DOHH2 (cell line): Measurements from ENCODE around the gene SYN1.

Source experiments
- H3F3A ChIP-seq: fragments of 200-600 bp; sonication (generic), shearing (Covaris generic); 2 replicates; pipeline ENCODE4 v1.6.0; 2016; ENCODE audit warnings: antibody characterized with exemption, mild to moderate bottlenecking; ENCODE audit not compliant: control insufficient read depth, insufficient read depth
- H3K27ac ChIP-seq: fragments of 200-600 bp; sonication (generic); 2 replicates; pipeline ENCODE4 v1.5.1; 2014; ENCODE audit warnings: low read depth, mild to moderate bottlenecking, low read length, moderate library complexity
- H3K27me3 ChIP-seq: fragments of 200-600 bp; sonication (generic); 2 replicates; pipeline ENCODE4 v1.6.1; 2014; ENCODE audit warnings: mild to moderate bottlenecking, low read length, mixed read lengths; ENCODE audit not compliant: control insufficient read depth
- H3K36me3 ChIP-seq: fragments of 200-600 bp; sonication (generic); 2 replicates; pipeline ENCODE4 v1.6.1; 2014; ENCODE audit warnings: mild to moderate bottlenecking, low read length, moderate library complexity, mixed read lengths; ENCODE audit not compliant: control insufficient read depth
- H3K4me1 ChIP-seq: fragments of 200-600 bp; sonication (generic); 2 replicates; pipeline ENCODE4 v1.6.1; 2014; ENCODE audit warnings: mild to moderate bottlenecking, low read length, mixed read lengths; ENCODE audit not compliant: control insufficient read depth
- H3K4me2 ChIP-seq: fragments of 200-600 bp; sonication (generic); 2 replicates; pipeline ENCODE4 v1.6.0; 2014; ENCODE audit warnings: mild to moderate bottlenecking, low read length, moderate library complexity
- H3K4me3 ChIP-seq: fragments of 200-600 bp; sonication (generic); 2 replicates; pipeline ENCODE4 v1.5.1; 2014; ENCODE audit warnings: mild to moderate bottlenecking, low read length, mixed read lengths
- H3K79me2 ChIP-seq: fragments of 200-600 bp; sonication (generic); 2 replicates; pipeline ENCODE4 v1.6.1; 2014; ENCODE audit warnings: mild to moderate bottlenecking, low read length, mixed read lengths; ENCODE audit not compliant: control insufficient read depth
- H3K9me2 ChIP-seq: fragments of 200-600 bp; sonication (generic); replicated peaks from 2 replicates; pipeline ENCODE4 v1.6.1; 2014; ENCODE audit warnings: mild to moderate bottlenecking, low read length, mixed read lengths; ENCODE audit not compliant: control insufficient read depth
- H3K9me3 ChIP-seq: fragments of 200-600 bp; sonication (generic); 2 replicates; pipeline ENCODE4 v1.6.1; 2014; ENCODE audit warnings: antibody characterized with exemption, low read length, mixed read lengths; ENCODE audit not compliant: control insufficient read depth, insufficient read depth
- H4K20me1 ChIP-seq: fragments of 200-600 bp; sonication (generic); 2 replicates; pipeline ENCODE4 v1.6.0; 2014; ENCODE audit warnings: low read depth, mild to moderate bottlenecking, antibody characterized with exemption, low read length, moderate library complexity; ENCODE audit not compliant: control insufficient read depth, insufficient read depth
- CTCF ChIP-seq: fragments of 200-600 bp; sonication (generic); IDR thresholded peaks from one replicate; pipeline ENCODE4 v1.5.1; 2014; ENCODE audit warnings: antibody characterized with exemption, mild to moderate bottlenecking, low read depth, low read length; ENCODE audit not compliant: poor library complexity, severe bottlenecking
- EZH2phosphoT487 ChIP-seq: fragments of 200-600 bp; sonication (generic); IDR thresholded peaks from 2 replicates; pipeline ENCODE4 v1.6.1; 2017; ENCODE audit warnings: borderline replicate concordance, mild to moderate bottlenecking, antibody characterized with exemption, low read length, moderate library complexity, mixed read lengths

Gene SYN1

DNA sequence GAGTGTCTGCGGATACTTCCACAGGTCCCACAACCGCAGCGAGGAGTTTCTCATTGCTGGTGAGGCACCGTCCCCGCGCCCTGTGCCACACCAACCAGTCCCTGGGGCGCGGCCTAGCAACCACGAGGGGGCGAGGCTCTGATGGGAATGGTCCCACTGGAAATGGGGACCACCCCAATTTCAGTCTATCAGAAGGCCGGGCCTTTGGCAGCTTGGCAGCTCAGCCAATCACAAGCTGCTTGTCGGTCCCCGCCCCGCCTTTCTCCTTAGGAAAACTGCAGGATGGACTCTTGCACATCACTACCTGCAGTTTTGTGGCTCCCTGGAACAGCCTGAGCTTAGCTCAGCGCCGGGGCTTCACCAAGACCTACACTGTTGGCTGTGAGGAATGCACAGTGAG, 34.4 kb downstream of the SYN1 start:
- H3K27me3 ChIP-seq: peaks cover 4% of the 10 kb centered on the region; the same call in 1 of the 2 replicates
- no peak overlapping the region for H3K27ac ChIP-seq
- no peaks in the 10 kb centered on the region for H4K20me1 ChIP-seq
- no peaks in the 10 kb centered on the region for H3K9me2 ChIP-seq
- no peaks in the 10 kb centered on the region for H3F3A ChIP-seq
- H3K4me2 ChIP-seq: no peak overlapping the region
- no peaks in the 10 kb centered on the region for H3K9me3 ChIP-seq
- no peak overlapping the region for H3K4me3 ChIP-seq
- H3K79me2 ChIP-seq: no peaks in the 10 kb centered on the region
- H3K4me1 ChIP-seq: no peaks in the 10 kb centered on the region
- TF ChIP-seq EZH2phosphoT487 (no peak), CTCF (no peak)
- H3K36me3 ChIP-seq: no peaks in the 10 kb centered on the region

DNA sequence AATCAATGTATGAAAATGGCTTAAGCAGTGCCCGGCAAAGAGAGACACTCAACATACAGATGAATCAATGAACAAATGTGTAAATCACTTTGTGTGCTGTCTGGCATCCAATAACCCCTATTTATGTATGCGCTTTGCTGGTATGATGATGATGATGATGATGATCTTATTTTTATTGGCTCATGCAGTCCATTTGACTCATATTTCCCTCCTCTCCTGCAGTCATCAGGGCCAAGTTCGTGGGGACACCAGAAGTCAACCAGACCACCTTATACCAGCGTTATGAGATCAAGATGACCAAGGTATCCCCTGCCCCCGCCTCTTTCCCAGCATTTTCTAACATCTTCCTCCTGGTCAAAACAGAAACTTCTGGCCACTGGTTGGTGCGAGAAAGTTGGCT, 34.9 kb downstream of the SYN1 start:
- no peak overlapping the region for H3K27ac ChIP-seq
- no peak overlapping the region for H3K4me2 ChIP-seq
- TF ChIP-seq CTCF: no peak
- TF ChIP-seq EZH2phosphoT487: no peak

GRCh38 chrX:47583240-47583861, 36.3 kb downstream of the SYN1 start:
- TF ChIP-seq EZH2phosphoT487: no peak
- no peak for TF ChIP-seq CTCF
- no peak overlapping the region for H3K4me3 ChIP-seq
- no peaks in the 10 kb centered on the region for H3K36me3 ChIP-seq
- no peak overlapping the region for H3K4me2 ChIP-seq
- peaks cover 8% of the 10 kb centered on the region for H3K27me3 ChIP-seq
- no peaks in the 10 kb centered on the region for H3K9me3 ChIP-seq
- H4K20me1 ChIP-seq: no peaks in the 10 kb centered on the region
- H3K9me2 ChIP-seq: no peaks in the 10 kb centered on the region
- H3K27ac ChIP-seq: no peak overlapping the region
- H3F3A ChIP-seq: no peaks in the 10 kb centered on the region
- no peaks in the 10 kb centered on the region for H3K4me1 ChIP-seq
- no peaks in the 10 kb centered on the region for H3K79me2 ChIP-seq

More for the DNA sequence above, 34.9 kb downstream of the SYN1 start:
- Histone ChIP-seq H3K27me3 (peaks cover 4% of the 10 kb centered on the region; the same call in 1 of the 2 replicates), H3K4me3 (no peak overlapping the region), H3K9me3 (no peaks in the 10 kb centered on the region), H3K36me3 (no peaks in the 10 kb centered on the region), H3F3A (no peaks in the 10 kb centered on the region), H3K79me2 (no peaks in the 10 kb centered on the region), H3K4me1 (no peaks in the 10 kb centered on the region), H4K20me1 (no peaks in the 10 kb centered on the region), H3K9me2 (no peaks in the 10 kb centered on the region)
